Suprapubic skin (tissue), 3 donors: ENCODE results near the gene ZNF728.

Experiments used
- CTCF ChIP-seq, 2 donors: fragments of 200-600 bp in 1 of 2; fragments of 450-650 bp in 1 of 2; sonication (generic) in 1 of 2; IDR thresholded peaks; one replicate each; pipeline ENCODE4 v1.5.1; 2016 to 2019; ENCODE audit warnings: antibody characterized with exemption in 2 of 2, mild to moderate bottlenecking in 1 of 2, moderate library complexity in 1 of 2
- EP300 ChIP-seq: sonication (generic); formaldehyde crosslinking; IDR thresholded peaks from one replicate; pipeline ENCODE4 v1.6.1; 2017; ENCODE audit warnings: antibody characterized with exemption

- TF ChIP-seq CTCF (IDR thresholded peaks at IDR 0.05) (no peak), EP300 (no peak)
Observed at GRCh38 chr19:23015660-23016059, 12.7 kb upstream of the ZNF728 start.
